HFFc6 (cell line): ENCODE results near the gene PRSS2. TPM values are rescaled to one million over a fixed set of nuclear protein-coding genes. Genes with fewer than 3 reads are reported as not detected.

Experiments
- DNase-seq: peaks from one replicate; pipeline ENCODE4 v3.0.0-alpha.2; 2018
- H3K27ac Mint-ChIP-seq: 2 replicates; pipeline ENCODE4 v1.8.0; 2020; ENCODE audit warnings: mild to moderate bottlenecking, mixed read lengths
- H3K27me3 Mint-ChIP-seq: 2 replicates; pipeline ENCODE4 v1.8.0; 2021; ENCODE audit warnings: mild to moderate bottlenecking, moderate library complexity, mixed read lengths; ENCODE audit not compliant: insufficient read depth
- H3K36me3 Mint-ChIP-seq: 2 replicates; pipeline ENCODE4 v1.8.0; 2021; ENCODE audit warnings: low read depth, mixed read lengths
- H3K4me1 Mint-ChIP-seq: 2 replicates; pipeline ENCODE4 v1.8.0; 2020; ENCODE audit warnings: low read depth, mixed read lengths
- H3K4me3 Mint-ChIP-seq: 2 replicates; pipeline ENCODE4 v1.8.0; 2020; ENCODE audit warnings: mild to moderate bottlenecking, moderate library complexity, mixed read lengths
- H3K9me3 Mint-ChIP-seq: 2 replicates; pipeline ENCODE4 v1.8.0; 2020; ENCODE audit warnings: mild to moderate bottlenecking, mixed read lengths
- CTCF ChIP-seq: fragments of 200-600 bp; sonication (generic); IDR thresholded peaks from 2 replicates; pipeline ENCODE4 v1.5.0; 2021; ENCODE audit warnings: antibody characterized with exemption, mild to moderate bottlenecking
- total RNA-seq, 6 experiments: library from RNA; stranded (reverse); fragmentation: NEBNext Ultra II Directional; extraction: Animal tissue kit (Norgen Biotek cat#: 25700); gene quantifications; 2 replicates in 1 of 6; 3 replicates in 5 of 6; pipeline ENCODE4 v1.2.3, GENCODE V29; 2021

PRSS2 gene
- total RNA-seq, 6 experiments from 2014 or later, result not detected

- peaks cover 13% of the 10 kb centered on the region for H3K4me1 Mint-ChIP-seq
- H3K27me3 Mint-ChIP-seq, result peaks cover 20% of the 10 kb centered on the region
- no peak overlapping the region for H3K27ac Mint-ChIP-seq
- H3K4me3 Mint-ChIP-seq, result no peak overlapping the region
- no peak for DNase-seq
- no peaks in the 10 kb centered on the region for H3K9me3 Mint-ChIP-seq
- TF ChIP-seq CTCF, result no peak
- no peaks in the 10 kb centered on the region for H3K36me3 Mint-ChIP-seq
These were observed 46.7 kb downstream of the PRSS2 start for GRCh38 chr7:142817506-142817905.

DNA sequence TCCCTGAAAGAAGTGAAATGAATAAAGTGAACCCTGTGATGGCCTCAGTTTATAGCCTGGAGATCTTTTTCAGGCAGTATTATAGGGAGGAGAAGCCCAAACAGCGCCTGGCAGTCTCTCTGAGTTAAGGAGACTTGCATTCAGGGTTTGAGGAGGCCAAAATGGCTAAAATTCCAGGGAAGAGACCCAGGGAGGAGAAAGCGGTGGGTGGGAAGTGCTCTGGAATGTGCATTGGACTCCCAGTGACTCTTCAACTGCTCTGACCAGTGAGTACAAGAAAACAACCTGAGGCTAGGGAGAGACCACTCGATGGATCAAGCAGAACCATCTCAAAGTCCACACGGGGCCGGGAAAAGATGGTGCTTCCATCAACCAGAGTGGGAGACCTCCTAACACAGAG is 48.8 kb downstream of the PRSS2 start:
- Mint-ChIP-seq H3K4me1 (no peaks in the 10 kb centered on the region), H3K27ac (no peak overlapping the region), H3K36me3 (no peaks in the 10 kb centered on the region), H3K9me3 (no peaks in the 10 kb centered on the region), H3K27me3 (peaks cover 24% of the 10 kb centered on the region), H3K4me3 (no peak overlapping the region)
- DNase-seq, result no peak
- TF ChIP-seq CTCF, result no peak

DNA sequence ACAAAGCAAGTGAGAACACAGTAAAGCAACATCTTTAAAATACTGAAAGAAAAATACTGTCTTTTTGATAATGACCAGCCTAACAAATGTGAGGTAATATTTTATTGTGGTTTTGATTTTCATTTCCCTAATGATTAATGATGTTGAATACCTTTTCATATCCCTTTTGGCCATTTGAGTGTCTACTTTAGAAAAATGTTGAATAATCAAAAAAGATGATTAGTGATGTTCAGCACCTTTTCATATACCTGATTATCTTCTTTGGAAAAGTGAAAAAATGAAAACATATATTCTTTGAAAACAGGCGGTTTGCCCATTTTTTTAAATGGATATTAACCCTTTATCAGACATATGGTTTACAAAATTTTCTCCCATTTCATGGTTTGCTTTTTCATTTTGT is 51.9 kb downstream of the PRSS2 start:
- peaks cover 20% of the 10 kb centered on the region for H3K27me3 Mint-ChIP-seq

More for the DNA sequence above, 51.9 kb downstream of the PRSS2 start:
- no peaks in the 10 kb centered on the region for H3K9me3 Mint-ChIP-seq
- H3K27ac Mint-ChIP-seq, result no peak overlapping the region
- no peaks in the 10 kb centered on the region for H3K36me3 Mint-ChIP-seq
- no peak for DNase-seq
- H3K4me1 Mint-ChIP-seq, result no peaks in the 10 kb centered on the region
- no peak for TF ChIP-seq CTCF
- no peak overlapping the region for H3K4me3 Mint-ChIP-seq

Other genes with a start within 250 kb of the PRSS2 start
- gene PRSS1, start 21.5 kb upstream of the PRSS2 start, total RNA-seq, result not detected
- under 1 TPM; 0.26 to 0.69 (median 0.33) TPM for gene EPHB6, start 84.1 kb downstream of the PRSS2 start, total RNA-seq
- not detected for gene TRPV6, start 114.8 kb downstream of the PRSS2 start, total RNA-seq
- gene TRPV5, start 162.8 kb downstream of the PRSS2 start, total RNA-seq, result not detected
- gene LLCFC1, start 168.5 kb downstream of the PRSS2 start, total RNA-seq, result not detected
- gene KEL, start 191.4 kb downstream of the PRSS2 start, total RNA-seq, result not detected